Coronary artery (tissue), 2 donors: ENCODE measurements around the gene SMARCD2.
A peak's percentile ranks its signal among the peaks of the same experiment; 100 is the strongest.

Source experiments
- DNase-seq: peaks from one replicate; pipeline ENCODE4 v3.0.0-alpha.2; 2017; ENCODE audit warnings: low spot score
- H3K27ac ChIP-seq, 2 donors: fragments of 200-600 bp; sonication (generic); one replicate each; pipeline ENCODE4 v1.5.1; 2016 to 2019
- H3K4me3 ChIP-seq: fragments of 200-600 bp; sonication (generic); 2 replicates; pipeline ENCODE4 v1.5.1; 2016; ENCODE audit warnings: mild to moderate bottlenecking, moderate library complexity
- TF ChIP-seq, protein P1 (sequence below): fragments of 200-600 bp; sonication (generic); IDR thresholded peaks from one replicate; pipeline ENCODE4 v1.5.1; 2019; ENCODE audit warnings: antibody characterized with exemption

The SMARCD2 gene

GRCh38 chr17:63835167-63835720 lies 7.2 kb downstream of the SMARCD2 start:
- DNase-seq = no peak
- TF ChIP-seq, protein P1, sequence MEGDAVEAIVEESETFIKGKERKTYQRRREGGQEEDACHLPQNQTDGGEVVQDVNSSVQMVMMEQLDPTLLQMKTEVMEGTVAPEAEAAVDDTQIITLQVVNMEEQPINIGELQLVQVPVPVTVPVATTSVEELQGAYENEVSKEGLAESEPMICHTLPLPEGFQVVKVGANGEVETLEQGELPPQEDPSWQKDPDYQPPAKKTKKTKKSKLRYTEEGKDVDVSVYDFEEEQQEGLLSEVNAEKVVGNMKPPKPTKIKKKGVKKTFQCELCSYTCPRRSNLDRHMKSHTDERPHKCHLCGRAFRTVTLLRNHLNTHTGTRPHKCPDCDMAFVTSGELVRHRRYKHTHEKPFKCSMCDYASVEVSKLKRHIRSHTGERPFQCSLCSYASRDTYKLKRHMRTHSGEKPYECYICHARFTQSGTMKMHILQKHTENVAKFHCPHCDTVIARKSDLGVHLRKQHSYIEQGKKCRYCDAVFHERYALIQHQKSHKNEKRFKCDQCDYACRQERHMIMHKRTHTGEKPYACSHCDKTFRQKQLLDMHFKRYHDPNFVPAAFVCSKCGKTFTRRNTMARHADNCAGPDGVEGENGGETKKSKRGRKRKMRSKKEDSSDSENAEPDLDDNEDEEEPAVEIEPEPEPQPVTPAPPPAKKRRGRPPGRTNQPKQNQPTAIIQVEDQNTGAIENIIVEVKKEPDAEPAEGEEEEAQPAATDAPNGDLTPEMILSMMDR = no peak
- H3K4me3 ChIP-seq = no peak overlapping the region
- H3K27ac ChIP-seq = no peak overlapping the region

GRCh38 chr17:63834431-63835166 lies 7.9 kb downstream of the SMARCD2 start:
- peak; percentile 70 for DNase-seq
- no peak overlapping the region for H3K27ac ChIP-seq

DNA sequence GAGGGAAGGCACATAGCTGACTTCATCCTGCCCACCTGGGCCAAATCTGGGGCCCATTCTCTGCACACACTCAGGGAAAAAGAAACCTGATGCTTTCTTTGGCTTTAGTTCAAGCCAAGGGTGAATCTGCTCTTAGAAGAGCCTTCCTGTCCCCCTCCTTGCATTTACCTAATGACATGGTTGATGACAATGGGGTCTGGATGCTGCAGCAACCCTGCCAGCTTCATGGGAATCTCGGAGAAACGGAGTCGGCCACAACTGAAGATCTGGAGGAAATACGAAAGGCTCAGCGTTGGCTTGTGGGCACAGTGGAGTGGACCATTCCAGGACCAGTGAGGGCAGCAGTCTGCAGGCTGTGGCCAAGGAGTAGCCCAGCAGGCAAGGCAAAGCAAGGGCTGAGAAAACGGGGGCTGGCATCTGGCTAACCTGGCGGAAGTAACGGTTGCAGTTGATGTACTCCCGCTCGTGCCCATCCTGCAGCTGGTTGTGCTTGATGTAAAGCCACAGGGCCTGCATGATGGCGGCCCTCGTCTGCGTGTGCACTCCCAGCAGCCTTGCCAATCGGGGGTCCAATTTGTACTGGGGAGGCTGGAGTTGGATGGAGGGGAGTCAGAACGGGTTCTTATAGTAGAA lies 8.6 kb downstream of the SMARCD2 start:
- no peak overlapping the region for H3K4me3 ChIP-seq
- DNase-seq = peak; percentile 31
- no peak overlapping the region for H3K27ac ChIP-seq
- TF ChIP-seq, protein P1 = no peak

More at GRCh38 chr17:63834431-63835166, 7.9 kb downstream of the SMARCD2 start:
- TF ChIP-seq, protein P1 = no peak
- no peak overlapping the region for H3K4me3 ChIP-seq

DNA sequence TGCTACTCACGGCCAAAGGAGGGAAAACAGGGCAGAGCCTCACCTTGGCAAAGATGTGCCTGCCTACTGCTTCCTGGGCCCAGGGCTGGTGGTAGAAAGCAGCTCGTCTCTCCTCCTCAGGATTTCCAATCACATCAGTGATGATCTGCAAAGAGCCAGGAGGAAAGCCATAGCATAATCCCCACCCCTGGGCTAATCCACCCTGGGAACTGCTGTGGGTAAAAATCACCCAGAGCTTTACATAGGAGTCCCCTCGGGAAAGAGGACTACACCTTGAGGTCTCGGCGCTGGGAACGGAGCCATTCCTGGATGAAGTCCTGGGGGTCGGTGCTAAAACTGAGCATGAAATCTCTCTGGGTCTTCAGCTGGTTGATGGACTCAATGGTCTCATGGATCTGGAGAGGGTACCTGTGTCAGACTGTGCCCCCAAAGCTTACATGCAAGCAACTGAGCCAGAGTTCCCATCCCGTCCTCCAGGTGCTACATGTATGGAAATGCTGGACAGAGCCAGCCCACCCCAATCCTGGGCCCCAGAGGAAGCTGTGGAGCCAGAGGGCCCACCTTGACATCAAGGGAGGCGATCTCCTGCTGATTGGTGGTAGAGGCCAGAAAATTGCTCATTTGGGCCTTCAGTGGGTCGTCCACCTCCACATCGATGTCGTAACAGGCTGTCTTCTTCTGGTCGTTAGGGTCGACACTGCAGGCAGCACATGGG lies 9.3 kb downstream of the SMARCD2 start:
- no peak overlapping the region for H3K27ac ChIP-seq
- DNase-seq = no peak
- TF ChIP-seq, protein P1 = no peak

DNA sequence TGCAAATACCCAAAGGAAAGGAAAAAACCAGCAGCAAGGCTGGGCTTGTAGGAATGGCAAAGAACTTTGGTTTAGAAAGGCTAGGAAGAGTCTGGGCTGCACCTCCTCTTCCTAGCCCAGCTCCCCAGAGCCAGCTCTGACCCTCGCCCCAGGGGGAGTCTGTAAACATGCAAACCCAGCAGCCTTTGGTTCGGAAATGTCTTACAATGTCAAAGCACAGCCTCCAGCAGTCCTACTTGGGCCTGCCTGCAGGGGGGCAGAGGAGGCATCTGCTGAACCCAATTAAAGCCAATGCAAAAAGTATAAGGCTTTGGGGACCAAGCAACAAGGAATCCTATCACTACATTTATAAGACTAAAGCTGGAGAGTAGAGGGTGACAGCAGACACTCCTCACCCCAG lies 10.0 kb downstream of the SMARCD2 start:
- Histone ChIP-seq H3K4me3 (no peak overlapping the region), H3K27ac (no peak overlapping the region)
- TF ChIP-seq, protein P1 = no peak
- DNase-seq = peak; percentile 31

More for the DNA sequence above, 9.3 kb downstream of the SMARCD2 start:
- H3K4me3 ChIP-seq = no peak overlapping the region

- DNase-seq = peak; percentile 62
- H3K27ac ChIP-seq = no peak overlapping the region
- TF ChIP-seq, protein P1 = no peak
- no peak overlapping the region for H3K4me3 ChIP-seq
These were observed 10.5 kb downstream of the SMARCD2 start for GRCh38 chr17:63832014-63832413.
